ENCODE measurements around the gene EEF1AKMT3. TPM values are rescaled to one million over a fixed set of nuclear protein-coding genes. Genes with fewer than 3 reads are reported as not detected.

The EEF1AKMT3 gene
- total RNA-seq, 1 donor from 2014 or later = 6.9 TPM

DNA sequence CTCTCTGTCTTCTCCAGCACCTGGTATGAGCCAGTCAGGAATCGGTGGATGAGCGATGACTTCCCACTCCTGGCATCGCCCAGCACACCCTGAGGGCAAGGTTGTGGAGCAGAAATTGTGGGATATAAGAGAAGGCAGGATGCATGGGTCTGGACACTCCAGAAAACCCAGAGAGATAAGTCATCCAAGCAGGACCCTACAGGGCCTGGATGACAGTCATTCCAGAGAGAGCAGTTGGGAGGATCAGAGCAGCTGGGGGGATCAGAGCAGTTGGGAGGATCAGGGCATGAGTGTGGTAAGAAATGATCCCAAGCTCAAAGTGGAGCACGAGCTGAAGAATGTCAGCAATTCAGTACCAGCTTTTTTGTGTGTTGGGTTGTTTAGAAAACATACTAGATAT lies 37.8 kb upstream of the EEF1AKMT3 start:
- no peak for DNase-seq (ENCODE audit: extremely low read depth, low read depth, low spot score)

- DNase-seq (ENCODE audit: extremely low read depth, low read depth, low spot score) = no peak
Observed at GRCh38 chr12:57735198-57735855, 37.1 kb upstream of the EEF1AKMT3 start.

DNA sequence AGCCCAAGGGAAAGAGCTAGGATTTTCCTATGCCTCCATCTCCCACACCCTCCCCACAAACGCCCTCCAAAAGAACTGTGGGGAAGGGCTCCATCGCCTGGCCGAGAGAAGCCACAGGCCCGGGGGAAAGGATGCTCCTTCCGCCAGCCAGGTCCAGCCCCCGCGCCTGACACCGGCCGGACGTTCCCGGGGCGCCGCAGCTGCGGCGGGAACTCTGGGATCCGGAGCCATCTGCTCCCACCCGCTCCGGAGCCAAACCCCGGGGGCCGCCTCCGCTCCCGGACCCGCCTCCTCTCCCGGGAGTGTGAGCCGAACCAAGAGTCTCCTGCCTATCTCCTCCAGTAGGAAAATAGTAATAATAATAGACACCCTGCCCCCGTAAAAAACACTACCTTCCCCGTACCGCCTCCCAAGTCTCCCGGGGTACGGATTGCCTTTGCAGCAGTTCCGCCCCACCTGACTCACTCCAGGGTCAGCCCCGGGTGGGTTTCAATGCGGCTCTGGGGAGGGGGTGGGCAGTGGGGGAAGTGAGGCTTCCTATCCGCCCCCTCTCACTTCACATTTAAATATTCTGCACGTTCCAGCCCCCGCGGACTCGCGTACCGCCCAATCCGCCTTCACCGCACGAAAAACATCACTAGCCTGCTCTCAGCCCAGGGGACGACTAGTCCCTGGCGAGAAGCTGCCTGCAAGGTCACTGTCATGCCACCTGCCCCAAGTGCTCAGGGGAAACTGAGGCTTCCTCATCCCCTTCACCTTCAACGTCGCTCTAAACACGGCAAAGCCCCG lies 36.3 kb upstream of the EEF1AKMT3 start:
- no peak for DNase-seq (ENCODE audit: extremely low read depth, low read depth, low spot score)

- no peak for DNase-seq (ENCODE audit: extremely low read depth, low read depth, low spot score)
Observed at GRCh38 chr12:57736741-57737466, 35.5 kb upstream of the EEF1AKMT3 start.

GRCh38 chr12:57737467-57738460 lies 34.6 kb upstream of the EEF1AKMT3 start:
- DNase-seq (ENCODE audit: extremely low read depth, low read depth, low spot score) = no peak

DNA sequence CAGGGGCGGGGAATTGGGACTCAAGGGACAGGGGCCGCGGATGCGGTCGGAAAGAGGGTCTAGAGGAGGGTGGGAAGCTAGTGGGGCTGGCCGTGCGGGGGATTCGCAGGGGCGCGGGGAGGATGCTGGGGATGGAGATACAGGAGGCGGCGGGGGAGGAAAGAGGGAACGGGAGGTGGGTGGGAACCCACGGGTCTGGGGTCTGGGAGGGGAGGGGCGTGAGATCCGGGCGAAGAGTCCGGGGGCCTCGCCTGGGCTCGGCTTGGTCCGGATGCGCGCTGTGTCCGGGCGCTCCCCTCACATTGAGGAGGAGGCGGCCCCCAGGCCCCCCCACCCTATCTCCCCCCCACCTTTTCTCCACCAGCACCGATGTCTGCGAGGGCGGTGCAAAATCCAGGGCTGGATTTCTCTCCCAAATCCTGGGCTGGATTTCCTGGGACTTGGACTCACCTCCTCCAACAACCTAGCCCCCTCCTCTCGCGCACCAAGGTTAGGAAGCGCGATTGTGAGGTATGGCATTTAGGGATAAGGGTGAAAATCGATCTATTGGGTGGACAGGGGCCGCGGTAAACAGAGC lies 33.7 kb upstream of the EEF1AKMT3 start, which contains the start of gene AGAP2:
Gene AGAP2, minus strand, starts transcription at position 82 of the 577 bp plus-strand sequence. CDS start 496 bp downstream, outside the sequence.
- DNase-seq (ENCODE audit: extremely low read depth, low read depth, low spot score) = no peak

- DNase-seq (ENCODE audit: extremely low read depth, low read depth, low spot score) = no peak
Observed at GRCh38 chr12:57739387-57739786, 33.0 kb upstream of the EEF1AKMT3 start.

GRCh38 chr12:57739914-57740538 lies 32.4 kb upstream of the EEF1AKMT3 start:
- no peak for DNase-seq (ENCODE audit: extremely low read depth, low read depth, low spot score)

- DNase-seq (ENCODE audit: extremely low read depth, low read depth, low spot score) = no peak
Observed at GRCh38 chr12:57740656-57741412, 31.6 kb upstream of the EEF1AKMT3 start.

- DNase-seq (ENCODE audit: extremely low read depth, low read depth, low spot score) = no peak
Observed at GRCh38 chr12:57741413-57741789, 31.0 kb upstream of the EEF1AKMT3 start.

- no peak for DNase-seq (ENCODE audit: extremely low read depth, low read depth, low spot score)
Observed at GRCh38 chr12:57741844-57742738, 30.3 kb upstream of the EEF1AKMT3 start.

- no peak for DNase-seq (ENCODE audit: extremely low read depth, low read depth, low spot score)
Observed at GRCh38 chr12:57743769-57744168, 28.6 kb upstream of the EEF1AKMT3 start.

DNA sequence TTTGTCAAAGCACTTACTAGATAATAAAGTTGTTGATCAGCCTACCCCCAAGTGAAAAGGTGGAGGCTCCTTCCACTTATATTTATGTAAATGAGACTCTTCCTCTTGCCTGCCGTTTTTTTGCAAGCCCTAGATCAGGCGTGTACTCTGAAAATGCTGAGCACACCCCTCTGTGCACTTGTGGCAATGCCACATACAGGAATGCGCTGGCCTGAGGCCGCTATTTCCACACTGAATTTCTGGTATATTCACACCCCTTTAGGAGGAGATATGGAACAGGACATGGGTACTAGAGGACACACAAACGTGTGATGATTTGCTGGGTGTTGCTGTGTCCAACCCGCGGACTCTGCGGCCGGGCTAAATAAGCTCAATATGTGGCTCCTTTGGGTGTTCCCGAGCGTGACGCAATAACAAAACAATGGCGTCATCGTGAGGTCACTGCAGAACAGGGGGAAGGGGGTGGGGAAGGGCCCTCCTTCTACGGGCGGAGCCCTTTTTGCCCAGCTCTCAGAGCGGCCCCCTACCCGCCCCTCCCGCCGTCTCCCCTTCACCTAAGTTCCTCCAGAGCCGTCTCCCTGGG lies 28.1 kb upstream of the EEF1AKMT3 start:
- no peak for DNase-seq (ENCODE audit: extremely low read depth, low read depth, low spot score)

DNA sequence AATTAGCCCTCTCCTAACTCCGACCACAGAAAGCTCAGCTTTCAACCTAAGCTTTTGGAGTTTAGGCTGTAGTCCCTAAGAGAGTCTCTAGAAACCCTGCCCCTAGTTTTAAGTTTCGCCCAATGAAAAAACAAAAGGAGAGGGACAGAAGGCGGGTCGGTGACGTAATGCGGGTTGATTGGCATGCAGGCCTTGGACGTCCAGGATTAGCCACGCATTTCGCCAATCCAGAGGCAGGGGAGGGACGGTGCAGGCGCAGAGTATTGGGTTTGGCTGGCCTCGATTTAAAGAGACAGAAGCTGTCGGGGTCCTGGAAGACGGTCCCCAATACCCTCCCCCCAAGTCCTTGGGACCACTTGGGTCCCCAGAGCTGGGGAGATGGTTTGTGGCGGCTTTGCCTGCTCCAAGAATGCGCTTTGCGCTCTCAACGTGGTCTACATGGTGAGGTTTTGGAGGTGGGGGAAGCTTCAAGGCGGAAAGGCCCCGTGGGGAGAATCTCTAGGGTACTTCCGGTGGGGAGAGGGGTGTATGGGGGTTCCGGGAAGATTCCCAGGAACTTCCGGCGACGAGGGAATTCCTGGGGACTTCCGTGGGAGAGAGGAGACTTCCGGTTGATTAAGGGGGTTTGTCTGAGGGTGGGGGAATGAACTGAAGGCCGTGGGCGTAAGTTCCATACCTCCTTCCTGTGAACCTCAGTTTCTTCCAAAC lies 27.5 kb upstream of the EEF1AKMT3 start, which contains the start of gene TSPAN31:
Gene TSPAN31, plus strand, starts transcription at position 263 of the 708 bp plus-strand sequence. Its CDS starts 116 bp downstream, at position 379.
- DNase-seq (ENCODE audit: extremely low read depth, low read depth, low spot score) = peak; percentile 91

GRCh38 chr12:57745485-57745881 lies 26.9 kb upstream of the EEF1AKMT3 start:
- no peak for DNase-seq (ENCODE audit: extremely low read depth, low read depth, low spot score)

- no peak for DNase-seq (ENCODE audit: extremely low read depth, low read depth, low spot score)
Observed at GRCh38 chr12:57746025-57746424, 26.4 kb upstream of the EEF1AKMT3 start.

GRCh38 chr12:57749061-57749460 lies 23.4 kb upstream of the EEF1AKMT3 start:
- DNase-seq (ENCODE audit: extremely low read depth, low read depth, low spot score) = no peak

All from glomerular endothelial cell (primary cell).